CD14-positive monocyte (primary cell): ENCODE data around the gene RNF222. TPM values are rescaled to one million over a fixed set of nuclear protein-coding genes. Genes with fewer than 3 reads are reported as not detected.

Source experiments
- DNase-seq, 3 donors: peaks; one replicate each; pipeline ENCODE4 v3.0.0-alpha.2; 2011 to 2022
- H2AFZ ChIP-seq: 2 replicates; pipeline ENCODE4 v1.6.0; 2012; ENCODE audit warnings: mild to moderate bottlenecking, low read depth, low read length, inconsistent platforms; ENCODE audit not compliant: insufficient read depth, poor library complexity, severe bottlenecking
- H3K27ac ChIP-seq, 2 donors: 1 replicate in 1 of 2; 2 replicates in 1 of 2; pipeline ENCODE4 v1.5.1; 2012 to 2013; ENCODE audit warnings: low read length in 2 of 2, control low read depth in 1 of 2, inconsistent platforms in 1 of 2, low read depth in 1 of 2, mild to moderate bottlenecking in 1 of 2
- H3K27me3 ChIP-seq, 2 donors: one replicate each; pipeline versions ENCODE4 v1.6.0 to v1.6.1; 2011 to 2013; ENCODE audit warnings: low read length in 2 of 2; ENCODE audit not compliant: control insufficient read depth in 2 of 2, insufficient read depth in 2 of 2
- H3K36me3 ChIP-seq, 2 donors: replicated peaks in 1 of 2; 1 replicate in 1 of 2; 2 replicates in 1 of 2; pipeline versions ENCODE4 v1.5.1 to v1.6.1; 2012 to 2013; ENCODE audit warnings: low read length in 2 of 2, control low read depth in 1 of 2, inconsistent platforms in 1 of 2, mild to moderate bottlenecking in 1 of 2; ENCODE audit not compliant: insufficient read depth in 2 of 2, control insufficient read depth in 1 of 2
- H3K4me1 ChIP-seq, 2 donors: 1 replicate in 1 of 2; 2 replicates in 1 of 2; pipeline versions ENCODE4 v1.5.1 to v1.6.1; 2012 to 2013; ENCODE audit warnings: low read length in 2 of 2, control low read depth in 1 of 2, inconsistent platforms in 1 of 2, mild to moderate bottlenecking in 1 of 2, moderate library complexity in 1 of 2; ENCODE audit not compliant: insufficient read depth in 2 of 2, control insufficient read depth in 1 of 2
- H3K4me2 ChIP-seq: replicated peaks from 2 replicates; pipeline ENCODE3; 2012; ENCODE audit warnings: low read length, moderate library complexity, mild to moderate bottlenecking; ENCODE audit not compliant: poor library complexity, severe bottlenecking; ENCODE audit errors: extremely low read depth
- H3K4me3 ChIP-seq, 3 experiments: fragments of 200-600 bp in 1 of 3; sonication (generic) in 1 of 3; replicated peaks in 1 of 3; 1 replicate in 2 of 3; 2 replicates in 1 of 3; pipeline ENCODE4 v1.5.1; 2011 to 2013; ENCODE audit warnings: low read length in 3 of 3, mild to moderate bottlenecking in 3 of 3, control low read depth in 2 of 3, low read depth in 2 of 3, inconsistent platforms in 1 of 3, moderate library complexity in 1 of 3
- H3K79me2 ChIP-seq: 2 replicates; pipeline ENCODE4 v1.6.0; 2012; ENCODE audit warnings: mild to moderate bottlenecking, control low read depth, inconsistent platforms, low read length, moderate library complexity; ENCODE audit not compliant: insufficient read depth
- H3K9ac ChIP-seq: 2 replicates; pipeline ENCODE4 v1.6.0; 2017; ENCODE audit warnings: low read length, mild to moderate bottlenecking; ENCODE audit not compliant: insufficient read depth, poor library complexity, severe bottlenecking
- H3K9me3 ChIP-seq, 2 donors: replicated peaks in 1 of 2; 1 replicate in 1 of 2; 2 replicates in 1 of 2; pipeline versions ENCODE4 v1.5.1 to v1.6.1; 2012 to 2013; ENCODE audit warnings: low read length in 2 of 2, control low read depth in 1 of 2; ENCODE audit not compliant: control insufficient read depth in 1 of 2, insufficient read depth in 1 of 2
- H4K20me1 ChIP-seq: 2 replicates; pipeline ENCODE4 v1.6.0; 2012; ENCODE audit warnings: mild to moderate bottlenecking, low read length, control low read depth, moderate library complexity; ENCODE audit not compliant: insufficient read depth
- H3K27ac Mint-ChIP-seq, 7 donors: one replicate each; pipeline ENCODE4 v1.8.0; 2020; ENCODE audit warnings: mild to moderate bottlenecking in 7 of 7, mixed read lengths in 7 of 7, moderate library complexity in 6 of 7, inconsistent platforms in 2 of 7
- H3K27me3 Mint-ChIP-seq, 3 donors: one replicate each; pipeline ENCODE4 v1.8.0; 2021 to 2022; ENCODE audit warnings: low read depth in 3 of 3, mild to moderate bottlenecking in 3 of 3, mixed read lengths in 3 of 3, moderate library complexity in 3 of 3, inconsistent platforms in 1 of 3
- H3K36me3 Mint-ChIP-seq, 2 donors: one replicate each; pipeline ENCODE4 v1.8.0; 2020; ENCODE audit warnings: mixed read lengths in 2 of 2, inconsistent platforms in 1 of 2, mild to moderate bottlenecking in 1 of 2
- H3K4me1 Mint-ChIP-seq: one replicate; pipeline ENCODE4 v1.8.0; 2020; ENCODE audit warnings: mild to moderate bottlenecking, mixed read lengths
- H3K4me3 Mint-ChIP-seq, 2 donors: one replicate each; pipeline ENCODE4 v1.8.0; 2020; ENCODE audit warnings: mild to moderate bottlenecking in 2 of 2, mixed read lengths in 2 of 2, moderate library complexity in 1 of 2
- H3K9me3 Mint-ChIP-seq, 7 donors: one replicate each; pipeline ENCODE4 v1.8.0; 2020 to 2022; ENCODE audit warnings: mixed read lengths in 7 of 7, mild to moderate bottlenecking in 6 of 7, moderate library complexity in 6 of 7, inconsistent platforms in 2 of 7
- WGBS: methylation state at CpG from one replicate; pipeline ENCODE4 v1.1.5; 2013; ENCODE audit warnings: missing lambda C conversion rate; ENCODE audit not compliant: insufficient coverage; 5-methylcytosine and 5-hydroxymethylcytosine counted together
- intact Hi-C, 2 donors: fragments of 100-400 bp; cut with micrococcal nuclease; formaldehyde crosslinking; loops; one replicate each; pipeline versions ENCODE4 v1.15.0 to v1.15.1; 2023
- polyA plus RNA-seq, 3 donors: library from polyadenylated mRNA; depleted of rRNA in 1 of 3; unstranded in 2 of 3; stranded (reverse) in 1 of 3; fragments of 300-500 nt in 2 of 3; fragments of >200 nt in 1 of 3; fragmentation: Illumina TruSeq in 2 of 3; gene quantifications; 1 replicate in 2 of 3; 2 replicates in 1 of 3; pipeline ENCODE4 v1.2.3, GENCODE V29; 2012 to 2021
- TF ChIP-seq, protein P1 (sequence below): fragments of 200-600 bp; IDR thresholded peaks from one replicate; pipeline ENCODE4 v1.8.0; 2022; ENCODE audit warnings: antibody characterized with exemption, mild to moderate bottlenecking

RNF222 gene
- polyA plus RNA-seq, 3 donors, result not detected

- WGBS, result 0% methylated on average over 14 of the region's 15 CpGs
- peak overlapping the region; percentile 60 to 79 for H3K27ac ChIP-seq
- no peaks in the 10 kb centered on the region for H3K27me3 ChIP-seq
- Mint-ChIP-seq H3K27me3 (no peaks in the 10 kb centered on the region), H3K4me3 (peak overlapping the region; percentile 95 to 98), H3K27ac (peak overlapping the region; percentile 89 to 95 (median 93)), H3K36me3 (peaks cover 37 to 41% of the 10 kb centered on the region in 2 donors), H3K4me1 (peaks cover 34% of the 10 kb centered on the region), H3K9me3 (no peaks in the 10 kb centered on the region)
- intact Hi-C loops, result loop anchor here (5.0 to 10.0 kb wide), 3 partner anchors 54 to 402 kb away; partner anchors contain the start of genes CCDC42 (in 2 of the 2) and NDEL1 (in 1 of the 2)
- H2AFZ ChIP-seq, result peak overlapping the region; percentile 94
- peaks cover 38% of the 10 kb centered on the region for H3K79me2 ChIP-seq
- no peaks in the 10 kb centered on the region for H3K9me3 ChIP-seq
- H3K4me1 ChIP-seq, result peaks cover 28 to 34% of the 10 kb centered on the region in 2 donors
- H3K4me3 ChIP-seq, result peak overlapping the region; percentile 72 to 89 (median 74)
- peaks cover 44% of the 10 kb centered on the region for H4K20me1 ChIP-seq
- TF ChIP-seq, protein P1, sequence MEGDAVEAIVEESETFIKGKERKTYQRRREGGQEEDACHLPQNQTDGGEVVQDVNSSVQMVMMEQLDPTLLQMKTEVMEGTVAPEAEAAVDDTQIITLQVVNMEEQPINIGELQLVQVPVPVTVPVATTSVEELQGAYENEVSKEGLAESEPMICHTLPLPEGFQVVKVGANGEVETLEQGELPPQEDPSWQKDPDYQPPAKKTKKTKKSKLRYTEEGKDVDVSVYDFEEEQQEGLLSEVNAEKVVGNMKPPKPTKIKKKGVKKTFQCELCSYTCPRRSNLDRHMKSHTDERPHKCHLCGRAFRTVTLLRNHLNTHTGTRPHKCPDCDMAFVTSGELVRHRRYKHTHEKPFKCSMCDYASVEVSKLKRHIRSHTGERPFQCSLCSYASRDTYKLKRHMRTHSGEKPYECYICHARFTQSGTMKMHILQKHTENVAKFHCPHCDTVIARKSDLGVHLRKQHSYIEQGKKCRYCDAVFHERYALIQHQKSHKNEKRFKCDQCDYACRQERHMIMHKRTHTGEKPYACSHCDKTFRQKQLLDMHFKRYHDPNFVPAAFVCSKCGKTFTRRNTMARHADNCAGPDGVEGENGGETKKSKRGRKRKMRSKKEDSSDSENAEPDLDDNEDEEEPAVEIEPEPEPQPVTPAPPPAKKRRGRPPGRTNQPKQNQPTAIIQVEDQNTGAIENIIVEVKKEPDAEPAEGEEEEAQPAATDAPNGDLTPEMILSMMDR, result no peak
- peak overlapping the region; percentile 97 for H3K4me2 ChIP-seq
- H3K36me3 ChIP-seq, result peaks cover 38 to 39% of the 10 kb centered on the region in 2 donors
- DNase-seq, result no peak
- H3K9ac ChIP-seq, result peak overlapping the region; percentile 78
Observed at GRCh38 chr17:8382880-8383142, 14.8 kb downstream of the RNF222 start.

DNA sequence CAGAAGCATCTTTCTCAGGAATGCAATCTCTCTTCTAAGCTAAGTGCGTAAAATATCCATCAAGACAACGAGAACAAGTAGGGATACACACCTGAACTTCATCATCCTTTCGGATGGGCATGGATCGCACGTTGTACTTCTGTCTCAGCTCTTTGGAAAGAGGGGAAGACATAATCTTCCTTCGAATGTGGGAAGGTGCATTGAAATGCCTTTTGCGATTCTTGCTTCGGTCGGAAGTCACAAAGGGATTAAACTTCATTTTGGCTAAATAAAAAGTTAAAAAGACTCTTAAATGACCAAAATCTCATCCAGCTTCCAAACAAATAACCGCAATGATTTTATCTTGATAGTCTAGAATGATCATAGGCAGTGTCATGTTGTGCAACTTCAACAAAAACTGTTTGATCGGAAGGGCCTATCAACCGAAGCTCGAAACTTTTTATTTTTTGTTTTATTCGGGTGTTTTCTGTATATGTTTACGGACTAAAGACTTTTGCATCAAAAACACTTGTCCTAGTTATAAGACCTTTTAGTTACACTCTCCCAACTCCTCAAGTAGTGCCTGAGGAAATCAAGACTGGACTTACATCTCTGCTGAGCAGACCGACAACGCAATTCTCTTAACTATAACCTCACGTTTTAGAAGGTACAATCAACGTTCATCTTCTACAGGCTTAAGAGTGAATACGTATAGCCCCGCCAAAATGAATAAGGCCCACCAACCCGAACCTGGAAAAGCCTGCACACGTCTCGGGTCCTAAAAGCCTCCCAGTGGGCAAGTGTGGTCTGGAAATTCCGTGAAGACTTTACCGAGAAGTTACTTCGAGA lies 15.4 kb downstream of the RNF222 start:
- Histone ChIP-seq H2AFZ (peak overlapping the region; percentile 94), H3K4me3 (peak overlapping the region; percentile 72 to 89 (median 74)), H3K27ac (peak overlapping the region; percentile 60 to 79), H4K20me1 (peaks cover 48% of the 10 kb centered on the region), H3K36me3 (peaks cover 43 to 44% of the 10 kb centered on the region in 2 donors), H3K9me3 (no peaks in the 10 kb centered on the region), H3K27me3 (no peaks in the 10 kb centered on the region), H3K79me2 (peaks cover 38% of the 10 kb centered on the region), H3K9ac (peak overlapping the region; percentile 78), H3K4me1 (peaks cover 28 to 35% of the 10 kb centered on the region in 2 donors), H3K4me2 (peak overlapping the region; percentile 97)
- Mint-ChIP-seq H3K27me3 (no peaks in the 10 kb centered on the region), H3K4me1 (peaks cover 37% of the 10 kb centered on the region), H3K36me3 (peaks cover 42 to 46% of the 10 kb centered on the region in 2 donors), H3K9me3 (no peaks in the 10 kb centered on the region), H3K4me3 (peak overlapping the region; percentile 95 to 98), H3K27ac (peak overlapping the region; percentile 89 to 95 (median 93))
- WGBS, result 15% methylated on average over 16 of the region's 27 CpGs
- peak in 1 of 3 donors; percentile 10 for DNase-seq
- TF ChIP-seq, protein P1, result no peak
- intact Hi-C loops, result loop anchor here (5.0 to 10.0 kb wide), 3 partner anchors 55 to 403 kb away; partner anchors contain the start of genes CCDC42 (in 2 of the 2) and NDEL1 (in 1 of the 2)
